Measurements from ENCODE around the gene ANXA7. TPM values are rescaled to one million over a fixed set of nuclear protein-coding genes. Genes with fewer than 3 reads are reported as not detected.

ANXA7 gene
- total and polyA plus RNA-seq, 2 donors (not counting 1 experiment from before 2014, with no cell fraction given) = 132 to 150 TPM

- Histone ChIP-seq H3K4me1 (ENCODE audit: control insufficient read depth, extremely low read depth, insufficient read depth, low read length) (no peaks in the 10 kb centered on the region), H4K20me1 (ENCODE audit: control insufficient read depth, extremely low read depth, insufficient read depth, low read length) (no peaks in the 10 kb centered on the region), H2AFZ (ENCODE audit: low read length) (no peak overlapping the region), H3K4me2 (ENCODE audit: extremely low read depth, insufficient read depth, low read length) (no peak overlapping the region), H3K27ac (ENCODE audit: insufficient read depth, low read length) (no peak overlapping the region), H3K4me3 (replicated peaks in 1 of 4; ENCODE audit: control extremely low read depth in 1 of 4, insufficient read depth in 1 of 4, low read depth in 3 of 4, low read length in 4 of 4) (no peak overlapping the region), H3K36me3 (ENCODE audit: control insufficient read depth, insufficient read depth, low read length) (no peaks in the 10 kb centered on the region), H3K9me3 (ENCODE audit: control insufficient read depth, insufficient read depth, low read depth, low read length) (no peaks in the 10 kb centered on the region), H3K79me2 (ENCODE audit: control insufficient read depth, insufficient read depth, low read length) (no peaks in the 10 kb centered on the region), H3K27me3 (ENCODE audit: control insufficient read depth, insufficient read depth, low read length) (no peaks in the 10 kb centered on the region), H3K9ac (ENCODE audit: insufficient read depth, low read length) (no peak overlapping the region)
- no peak for DNase-seq (ENCODE audit: low read depth in 2 of 2)
- TF ChIP-seq, protein P1, sequence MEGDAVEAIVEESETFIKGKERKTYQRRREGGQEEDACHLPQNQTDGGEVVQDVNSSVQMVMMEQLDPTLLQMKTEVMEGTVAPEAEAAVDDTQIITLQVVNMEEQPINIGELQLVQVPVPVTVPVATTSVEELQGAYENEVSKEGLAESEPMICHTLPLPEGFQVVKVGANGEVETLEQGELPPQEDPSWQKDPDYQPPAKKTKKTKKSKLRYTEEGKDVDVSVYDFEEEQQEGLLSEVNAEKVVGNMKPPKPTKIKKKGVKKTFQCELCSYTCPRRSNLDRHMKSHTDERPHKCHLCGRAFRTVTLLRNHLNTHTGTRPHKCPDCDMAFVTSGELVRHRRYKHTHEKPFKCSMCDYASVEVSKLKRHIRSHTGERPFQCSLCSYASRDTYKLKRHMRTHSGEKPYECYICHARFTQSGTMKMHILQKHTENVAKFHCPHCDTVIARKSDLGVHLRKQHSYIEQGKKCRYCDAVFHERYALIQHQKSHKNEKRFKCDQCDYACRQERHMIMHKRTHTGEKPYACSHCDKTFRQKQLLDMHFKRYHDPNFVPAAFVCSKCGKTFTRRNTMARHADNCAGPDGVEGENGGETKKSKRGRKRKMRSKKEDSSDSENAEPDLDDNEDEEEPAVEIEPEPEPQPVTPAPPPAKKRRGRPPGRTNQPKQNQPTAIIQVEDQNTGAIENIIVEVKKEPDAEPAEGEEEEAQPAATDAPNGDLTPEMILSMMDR (conservative IDR thresholded peaks at IDR 0.05 in 1 of 2, IDR thresholded peaks at IDR 0.05 in 1 of 2; ENCODE audit: low read depth in 1 of 2, low read length in 2 of 2) = no peak
- no peak for TF ChIP-seq EZH2 (IDR thresholded peaks at IDR 0.05; ENCODE audit: low read length, missing control alignments)
Observed at GRCh38 chr10:73339436-73339835, 74.4 kb downstream of the ANXA7 start.

DNA sequence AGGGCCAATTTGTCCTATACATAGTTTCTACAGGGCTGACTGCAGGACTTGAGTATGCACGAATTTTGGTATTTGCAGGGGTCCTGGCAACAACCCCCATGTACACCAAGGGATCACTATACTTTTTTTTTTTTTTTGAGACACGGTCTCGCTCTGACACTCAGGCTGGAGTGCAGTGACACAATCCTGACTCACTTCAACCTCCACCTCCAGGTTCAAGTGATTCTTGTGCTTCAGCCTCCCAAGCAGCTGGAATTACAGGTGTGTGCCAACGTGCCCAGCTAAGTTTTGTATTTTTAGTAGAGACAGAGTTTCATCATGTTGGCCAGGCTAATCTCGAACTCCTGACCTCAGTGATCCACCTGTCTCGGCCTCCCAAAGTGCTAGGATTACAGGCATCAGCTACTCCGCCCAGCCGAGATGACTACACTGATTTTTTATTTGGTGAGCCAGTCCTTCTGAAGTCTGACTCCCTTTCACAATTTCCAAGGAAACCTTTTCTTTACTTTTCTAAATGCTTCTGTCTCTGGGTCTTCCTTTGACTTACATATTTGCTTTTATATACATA is 75.0 kb downstream of the ANXA7 start:
- H3K9me3 ChIP-seq (ENCODE audit: control insufficient read depth, insufficient read depth, low read depth, low read length) = no peaks in the 10 kb centered on the region

GRCh38 chr10:73333202-73333601 is 80.7 kb downstream of the ANXA7 start:
- Histone ChIP-seq H3K4me1 (ENCODE audit: control insufficient read depth, extremely low read depth, insufficient read depth, low read length) (no peaks in the 10 kb centered on the region), H3K27ac (ENCODE audit: insufficient read depth, low read length) (no peak overlapping the region), H3K27me3 (ENCODE audit: control insufficient read depth, insufficient read depth, low read length) (no peaks in the 10 kb centered on the region), H4K20me1 (ENCODE audit: control insufficient read depth, extremely low read depth, insufficient read depth, low read length) (no peaks in the 10 kb centered on the region), H3K9ac (ENCODE audit: insufficient read depth, low read length) (no peak overlapping the region), H3K9me3 (ENCODE audit: control insufficient read depth, insufficient read depth, low read depth, low read length) (no peaks in the 10 kb centered on the region), H2AFZ (ENCODE audit: low read length) (no peak overlapping the region), H3K79me2 (ENCODE audit: control insufficient read depth, insufficient read depth, low read length) (no peaks in the 10 kb centered on the region), H3K4me3 (replicated peaks in 1 of 4; ENCODE audit: control extremely low read depth in 1 of 4, insufficient read depth in 1 of 4, low read depth in 3 of 4, low read length in 4 of 4) (no peak overlapping the region), H3K4me2 (ENCODE audit: extremely low read depth, insufficient read depth, low read length) (no peak overlapping the region), H3K36me3 (ENCODE audit: control insufficient read depth, insufficient read depth, low read length) (no peaks in the 10 kb centered on the region)
- TF ChIP-seq, protein P1 (conservative IDR thresholded peaks at IDR 0.05 in 1 of 2, IDR thresholded peaks at IDR 0.05 in 1 of 2; ENCODE audit: low read depth in 1 of 2, low read length in 2 of 2) = no peak
- no peak for TF ChIP-seq EZH2 (IDR thresholded peaks at IDR 0.05; ENCODE audit: low read length, missing control alignments)
- DNase-seq (ENCODE audit: low read depth in 2 of 2) = no peak

More for the DNA sequence above, 75.0 kb downstream of the ANXA7 start:
- no peak overlapping the region for H3K9ac ChIP-seq (ENCODE audit: insufficient read depth, low read length)
- no peak overlapping the region for H3K4me3 ChIP-seq (replicated peaks in 1 of 4; ENCODE audit: control extremely low read depth in 1 of 4, insufficient read depth in 1 of 4, low read depth in 3 of 4, low read length in 4 of 4)
- no peaks in the 10 kb centered on the region for H3K27me3 ChIP-seq (ENCODE audit: control insufficient read depth, insufficient read depth, low read length)
- H2AFZ ChIP-seq (ENCODE audit: low read length) = no peak overlapping the region
- H3K4me2 ChIP-seq (ENCODE audit: extremely low read depth, insufficient read depth, low read length) = no peak overlapping the region
- no peak overlapping the region for H3K27ac ChIP-seq (ENCODE audit: insufficient read depth, low read length)
- no peaks in the 10 kb centered on the region for H4K20me1 ChIP-seq (ENCODE audit: control insufficient read depth, extremely low read depth, insufficient read depth, low read length)
- TF ChIP-seq, protein P1 (conservative IDR thresholded peaks at IDR 0.05 in 1 of 2, IDR thresholded peaks at IDR 0.05 in 1 of 2; ENCODE audit: low read depth in 1 of 2, low read length in 2 of 2) = no peak
- TF ChIP-seq EZH2 (IDR thresholded peaks at IDR 0.05; ENCODE audit: low read length, missing control alignments) = no peak
- H3K36me3 ChIP-seq (ENCODE audit: control insufficient read depth, insufficient read depth, low read length) = no peaks in the 10 kb centered on the region
- H3K79me2 ChIP-seq (ENCODE audit: control insufficient read depth, insufficient read depth, low read length) = no peaks in the 10 kb centered on the region
- H3K4me1 ChIP-seq (ENCODE audit: control insufficient read depth, extremely low read depth, insufficient read depth, low read length) = no peaks in the 10 kb centered on the region
- DNase-seq (ENCODE audit: low read depth in 2 of 2) = no peak
